GM12873 (cell line): ENCODE data around the gene HOXA9.

Experiments
- CTCF ChIP-seq: IDR thresholded peaks from 2 replicates; pipeline ENCODE4 v1.5.1; 2012; ENCODE audit warnings: low read depth, mild to moderate bottlenecking, moderate library complexity, low read length, control low read depth; ENCODE audit not compliant: insufficient read depth; ENCODE audit errors: missing control alignments

HOXA9 gene

GRCh38 chr7:27132978-27133377, 32.4 kb downstream of the HOXA9 start:
- no peak for TF ChIP-seq CTCF

GRCh38 chr7:27132214-27132613, 33.1 kb downstream of the HOXA9 start:
- TF ChIP-seq CTCF, result no peak

GRCh38 chr7:27131390-27131819, 33.9 kb downstream of the HOXA9 start:
- TF ChIP-seq CTCF, result no peak

GRCh38 chr7:27130540-27131389, 34.6 kb downstream of the HOXA9 start, which contains the start of gene HOXA4:
HOXA4 (minus strand) TSS chr7:27130757; CDS start chr7:27130733, 24 bp downstream.
- no peak for TF ChIP-seq CTCF

GRCh38 chr7:27129729-27130539, 35.4 kb downstream of the HOXA9 start:
- no peak for TF ChIP-seq CTCF

- no peak for TF ChIP-seq CTCF
These were observed 36.3 kb downstream of the HOXA9 start for GRCh38 chr7:27128776-27129728.
